Neural crest cell (in vitro differentiated cells): ENCODE results near the gene TNPO3. TPM values are rescaled to one million over a fixed set of nuclear protein-coding genes. Genes with fewer than 3 reads are reported as not detected.

Experiments used
- DNase-seq: peaks from one replicate; pipeline ENCODE4 v3.0.0; 2021; ENCODE audit warnings: low read depth, mixed read lengths, low spot score
- H3K27ac Mint-ChIP-seq: one replicate; pipeline ENCODE4 v1.8.0; 2021; ENCODE audit warnings: mild to moderate bottlenecking, mixed read lengths; ENCODE audit not compliant: unreplicated experiment
- H3K27me3 Mint-ChIP-seq: 2 replicates; pipeline ENCODE4 v1.8.0; 2021; ENCODE audit warnings: low read depth, mild to moderate bottlenecking, mixed read lengths
- H3K36me3 Mint-ChIP-seq: 2 replicates; pipeline ENCODE4 v1.8.0; 2021; ENCODE audit warnings: low read depth, mild to moderate bottlenecking, mixed read lengths
- H3K4me1 Mint-ChIP-seq: 2 replicates; pipeline ENCODE4 v1.8.0; 2021; ENCODE audit warnings: mixed read lengths
- H3K4me3 Mint-ChIP-seq: one replicate; pipeline ENCODE4 v1.8.0; 2021; ENCODE audit warnings: mild to moderate bottlenecking, mixed read lengths
- H3K9me3 Mint-ChIP-seq: 2 replicates; pipeline ENCODE4 v1.8.0; 2021; ENCODE audit warnings: mixed read lengths
- total RNA-seq: library from RNA; stranded (reverse); gene quantifications from 2 replicates; pipeline ENCODE4 v1.2.1, GENCODE V29; 2021
- TF ChIP-seq, protein P1 (sequence below): fragments of 200-600 bp; sonication (generic); conservative IDR thresholded peaks from 2 replicates; pipeline ENCODE4 v1.5.0; 2021; ENCODE audit warnings: antibody characterized with exemption, mild to moderate bottlenecking

The TNPO3 gene
- total RNA-seq, 1 donor from 2014 or later = 67.5 TPM

DNA sequence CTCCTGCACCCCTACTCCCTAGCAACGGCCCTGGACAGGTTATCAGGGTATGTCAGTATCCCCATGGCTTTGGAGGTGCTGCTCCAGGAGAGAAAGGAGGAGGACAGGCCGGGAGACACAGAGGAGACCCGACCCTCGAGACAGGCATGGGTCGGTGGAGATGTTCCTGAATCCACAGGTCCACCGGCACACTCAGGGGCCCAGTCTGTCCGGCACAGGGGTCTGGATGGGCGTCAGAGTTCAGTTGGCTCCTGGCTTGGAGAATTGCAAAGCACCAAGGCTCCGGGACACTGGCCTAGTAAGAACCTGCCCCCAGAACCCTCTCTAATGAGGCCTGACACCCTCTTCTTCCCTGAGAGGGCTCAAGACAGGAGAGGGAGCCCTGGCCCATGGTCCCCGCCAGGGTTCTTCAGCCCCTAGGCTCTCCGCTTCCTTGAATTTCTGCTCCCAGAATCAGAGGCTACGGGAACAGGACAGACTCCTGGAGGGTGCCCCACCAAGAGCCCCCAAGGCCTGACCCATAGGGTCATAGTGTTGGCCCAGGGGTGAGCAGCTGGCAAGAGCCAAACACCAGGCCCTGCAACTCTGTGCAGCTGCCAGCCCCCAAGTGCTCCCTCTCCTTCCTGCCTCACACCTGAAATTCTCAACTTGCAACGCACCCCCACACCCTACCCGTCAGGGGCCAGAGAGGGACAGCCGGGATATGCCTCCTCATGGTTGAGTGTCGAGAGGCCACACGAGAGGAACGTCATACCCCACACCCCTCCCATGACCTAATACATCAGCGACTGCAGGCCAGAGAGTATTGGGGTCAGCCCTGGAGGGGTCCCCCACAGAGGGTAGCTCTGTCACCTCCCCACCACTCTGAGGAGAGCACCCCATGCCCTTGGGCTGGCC, 122.7 kb downstream of the TNPO3 start:
- Mint-ChIP-seq H3K36me3 (no peaks in the 10 kb centered on the region), H3K4me3 (no peak overlapping the region), H3K4me1 (peaks cover 5% of the 10 kb centered on the region), H3K27ac (no peak overlapping the region), H3K9me3 (no peaks in the 10 kb centered on the region), H3K27me3 (peaks cover 38% of the 10 kb centered on the region)
- TF ChIP-seq, protein P1, sequence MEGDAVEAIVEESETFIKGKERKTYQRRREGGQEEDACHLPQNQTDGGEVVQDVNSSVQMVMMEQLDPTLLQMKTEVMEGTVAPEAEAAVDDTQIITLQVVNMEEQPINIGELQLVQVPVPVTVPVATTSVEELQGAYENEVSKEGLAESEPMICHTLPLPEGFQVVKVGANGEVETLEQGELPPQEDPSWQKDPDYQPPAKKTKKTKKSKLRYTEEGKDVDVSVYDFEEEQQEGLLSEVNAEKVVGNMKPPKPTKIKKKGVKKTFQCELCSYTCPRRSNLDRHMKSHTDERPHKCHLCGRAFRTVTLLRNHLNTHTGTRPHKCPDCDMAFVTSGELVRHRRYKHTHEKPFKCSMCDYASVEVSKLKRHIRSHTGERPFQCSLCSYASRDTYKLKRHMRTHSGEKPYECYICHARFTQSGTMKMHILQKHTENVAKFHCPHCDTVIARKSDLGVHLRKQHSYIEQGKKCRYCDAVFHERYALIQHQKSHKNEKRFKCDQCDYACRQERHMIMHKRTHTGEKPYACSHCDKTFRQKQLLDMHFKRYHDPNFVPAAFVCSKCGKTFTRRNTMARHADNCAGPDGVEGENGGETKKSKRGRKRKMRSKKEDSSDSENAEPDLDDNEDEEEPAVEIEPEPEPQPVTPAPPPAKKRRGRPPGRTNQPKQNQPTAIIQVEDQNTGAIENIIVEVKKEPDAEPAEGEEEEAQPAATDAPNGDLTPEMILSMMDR = no peak
- no peak for DNase-seq

DNA sequence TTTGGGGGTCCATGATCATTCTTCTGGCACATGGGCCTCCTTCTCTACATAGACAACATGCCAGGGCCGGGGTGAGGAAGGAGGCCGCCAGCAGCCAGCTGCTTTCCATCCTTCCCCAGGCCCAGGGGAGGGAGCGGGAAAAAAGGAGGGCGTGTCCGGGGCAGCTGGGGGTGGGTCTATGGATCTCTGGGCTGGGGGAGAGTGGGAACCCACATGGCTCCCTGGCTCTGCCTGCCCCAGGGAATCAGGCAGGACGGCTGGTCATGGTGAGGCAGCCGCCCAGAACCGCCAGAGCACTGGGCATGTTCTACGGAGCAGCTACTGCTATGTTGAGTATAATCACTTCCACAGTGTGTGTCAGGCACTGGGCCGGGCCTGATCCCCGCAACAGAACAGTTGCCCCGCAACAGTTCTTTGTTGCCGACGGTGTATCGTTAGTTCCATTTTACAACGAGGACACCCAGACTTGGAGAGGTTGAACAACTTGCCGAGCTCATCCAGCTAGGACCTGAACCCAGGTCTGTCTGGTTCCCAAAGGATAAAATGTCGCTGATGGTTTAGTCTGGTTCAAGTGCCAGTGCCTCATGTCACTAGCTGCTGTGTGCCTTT, 123.6 kb downstream of the TNPO3 start:
- Mint-ChIP-seq H3K9me3 (no peaks in the 10 kb centered on the region), H3K27ac (no peak overlapping the region), H3K36me3 (no peaks in the 10 kb centered on the region), H3K27me3 (peaks cover 29% of the 10 kb centered on the region), H3K4me1 (no peaks in the 10 kb centered on the region), H3K4me3 (no peak overlapping the region)
- no peak for DNase-seq
- TF ChIP-seq, protein P1 = no peak

DNA sequence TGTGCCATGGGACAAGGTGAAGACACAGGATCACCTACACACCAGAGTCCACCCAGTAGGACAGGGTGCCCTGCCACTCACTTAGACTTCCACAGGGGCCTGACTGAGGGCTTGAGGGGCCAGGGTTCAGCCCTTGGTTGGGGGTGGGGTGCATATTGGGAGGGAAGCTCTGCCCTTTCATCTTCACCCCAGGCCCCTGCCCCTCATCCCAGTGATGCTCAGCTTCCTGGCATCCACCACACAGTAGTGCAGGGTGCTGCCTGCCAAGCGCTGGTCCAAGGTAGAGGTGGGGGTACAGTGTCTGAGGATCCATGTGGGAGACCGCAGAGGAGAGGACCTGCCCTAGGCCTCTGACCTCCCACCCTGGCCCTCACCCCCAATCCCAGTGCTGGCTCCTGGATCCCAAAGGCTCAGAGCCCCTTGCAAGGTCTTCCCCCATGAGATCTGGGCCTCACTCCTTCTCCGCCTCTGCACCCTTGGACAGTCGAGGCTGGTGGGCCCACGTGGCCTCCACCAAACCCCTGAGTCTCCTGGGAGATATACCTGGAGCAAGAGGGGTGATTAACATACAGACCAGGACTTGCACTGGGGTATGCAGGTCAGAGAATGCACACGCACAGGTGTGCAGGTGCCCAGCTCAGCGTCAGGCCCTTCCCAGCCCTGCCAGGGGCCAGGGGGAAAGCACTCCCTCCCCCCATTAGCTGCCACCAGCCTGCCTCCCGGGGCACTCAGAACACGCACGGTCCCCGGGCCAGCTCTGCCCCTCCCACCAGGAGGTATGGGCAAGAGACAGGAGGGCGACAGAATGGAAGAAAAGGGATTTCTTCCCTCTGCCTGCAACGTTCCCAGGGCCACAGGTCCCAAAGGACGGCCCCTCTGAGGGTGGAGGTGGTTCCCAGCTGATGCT, 125.8 kb downstream of the TNPO3 start:
- Mint-ChIP-seq H3K9me3 (no peaks in the 10 kb centered on the region), H3K27me3 (peaks cover 20% of the 10 kb centered on the region), H3K4me3 (no peak overlapping the region), H3K36me3 (no peaks in the 10 kb centered on the region), H3K27ac (no peak overlapping the region), H3K4me1 (no peaks in the 10 kb centered on the region)
- DNase-seq = no peak
- TF ChIP-seq, protein P1 = no peak

DNA sequence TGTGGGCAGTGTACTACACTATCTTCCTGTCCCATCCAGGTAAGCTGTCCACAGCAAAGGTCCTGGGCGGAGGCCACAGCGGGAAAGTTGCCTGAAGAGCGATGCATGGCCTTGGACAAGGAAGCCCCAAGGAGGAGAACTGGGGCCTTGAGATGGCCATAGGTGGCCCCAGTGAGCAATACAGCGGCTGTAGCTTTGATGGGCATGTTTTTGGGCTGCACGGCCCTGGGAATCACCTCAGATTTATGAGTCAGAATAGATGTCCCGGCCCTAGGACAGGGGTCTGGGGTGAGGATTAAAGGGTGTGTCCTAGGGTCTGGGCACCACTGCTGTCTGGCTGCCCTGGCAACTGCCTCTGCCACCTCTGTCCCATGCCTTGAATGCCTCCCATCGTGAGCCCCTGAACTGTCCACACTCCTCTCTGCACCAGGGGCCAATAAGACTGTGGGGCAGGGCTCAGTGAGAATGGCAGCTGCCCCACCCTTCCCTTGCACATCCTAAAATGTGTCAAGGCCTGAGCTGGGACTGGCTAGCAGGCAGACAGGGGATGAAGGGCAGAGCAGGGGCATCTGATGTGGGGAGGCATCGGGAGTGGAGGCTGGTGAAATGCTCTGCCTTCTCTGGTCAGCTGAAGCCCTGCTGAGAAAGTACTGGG, 126.6 kb downstream of the TNPO3 start:
- no peaks in the 10 kb centered on the region for H3K9me3 Mint-ChIP-seq
- H3K4me1 Mint-ChIP-seq = no peaks in the 10 kb centered on the region
- no peaks in the 10 kb centered on the region for H3K36me3 Mint-ChIP-seq
- no peak overlapping the region for H3K4me3 Mint-ChIP-seq
- H3K27ac Mint-ChIP-seq = no peak overlapping the region
- H3K27me3 Mint-ChIP-seq = peaks cover 18% of the 10 kb centered on the region
- TF ChIP-seq, protein P1 = no peak
- DNase-seq = no peak
